ENCODE measurements around the gene PTPRN2. TPM values are rescaled to one million over a fixed set of nuclear protein-coding genes. Genes with fewer than 3 reads are reported as not detected.

PTPRN2 gene
- total and polyA plus RNA-seq, 9 of the 15 experiments (the other 6 are each of a cell fraction or from before 2014, with no cell fraction given) = not detected

- Histone ChIP-seq H4K20me1 (replicated peaks; ENCODE audit: control insufficient read depth, insufficient read depth, low read length) (peaks cover 21% of the 10 kb centered on the region), H3K9me1 (ENCODE audit: control insufficient read depth, insufficient read depth, low read length) (no peaks in the 10 kb centered on the region), H3K4me3 (no peak overlapping the region), H3K27me3 (ENCODE audit: control insufficient read depth in 2 of 2, insufficient read depth in 2 of 2, low read length in 2 of 2) (peaks cover 50 to 90% of the 10 kb centered on the region in 2 experiments), H3K79me2 (ENCODE audit: control insufficient read depth, insufficient read depth, low read length) (no peaks in the 10 kb centered on the region), H3K27ac (ENCODE audit: extremely low read depth, low read depth, low read length) (no peak overlapping the region), H3K9me3 (replicated peaks; ENCODE audit: control insufficient read depth, insufficient read depth, low read depth, low read length) (no peaks in the 10 kb centered on the region), H2AFZ (ENCODE audit: low read depth, low read length) (no peak overlapping the region), H3K36me3 (ENCODE audit: control insufficient read depth, insufficient read depth, low read length) (no peaks in the 10 kb centered on the region), H3K9ac (ENCODE audit: insufficient read depth in 1 of 2, low read depth in 2 of 2, low read length in 2 of 2) (no peak overlapping the region; a peak in 1 of 4 replicates), H3K4me2 (ENCODE audit: insufficient read depth, low read length) (no peak overlapping the region), H3K4me1 (replicated peaks in 1 of 2; ENCODE audit: control insufficient read depth in 2 of 2, insufficient read depth in 2 of 2, low read length in 2 of 2) (no peaks in the 10 kb centered on the region)
- no TSS peak for BruUV-seq (replicated peaks)
- FAIRE-seq = no peak
- whole genome bisulfite sequencing (ENCODE audit: insufficient coverage, low coverage, missing lambda C conversion rate) = 2% methylated on average over 9 of the region's 9 CpGs
- no peak for TF ChIP-seq ZC3H4 (CRISPR knock-in tag; IDR thresholded peaks at IDR 0.05; ENCODE audit: borderline replicate concordance)
- no peak for TF ChIP-seq DIDO1 (tag; IDR thresholded peaks at IDR 0.05; ENCODE audit: low read depth)
- no peak for TF ChIP-seq CCNT2 (IDR thresholded peaks at IDR 0.05; ENCODE audit: borderline replicate concordance, extremely low read depth, insufficient read length, low read depth, low read length)
- no peak for TF ChIP-seq SMAD3 (CRISPR knock-in tag; conservative IDR thresholded peaks at IDR 0.05)
- no peak for TF ChIP-seq SMARCB1 (IDR thresholded peaks at IDR 0.05; ENCODE audit: insufficient read length, low read depth)
- TF ChIP-seq MTA2 (IDR thresholded peaks at IDR 0.05; ENCODE audit: low read depth) = no peak
- no peak for TF ChIP-seq ZNF518B (CRISPR knock-in tag; IDR thresholded peaks at IDR 0.05)
- no peak for TF ChIP-seq TCF7L2 (IDR thresholded peaks at IDR 0.05; ENCODE audit: low read depth, low read length)
- TF ChIP-seq XRCC4 (IDR thresholded peaks at IDR 0.05; ENCODE audit: extremely low read depth, insufficient read depth, insufficient read length) = no peak
- DNase-seq (ENCODE audit: extremely low read depth in 1 of 4, low spot score in 3 of 4) = no peak
- in situ Hi-C loops (cut with MboI) (no loop called here), intact Hi-C loops (cut with micrococcal nuclease) (no loop called here)
- ATAC-seq = no peak; the same call in 2 of the 3 replicates
- ChIA-PET CTCF (ENCODE audit: low intra/inter-chr PET ratio) (no interaction called here), POLR2A (no interaction called here)
Observed at GRCh38 chr7:157990881-157991250, 596.8 kb downstream of the PTPRN2 start.
